Body of pancreas (tissue), 4 donors: ENCODE measurements around the gene SPTSSA. TPM values are rescaled to one million over a fixed set of nuclear protein-coding genes. Genes with fewer than 3 reads are reported as not detected.

Experiments
- ATAC-seq: fragments of 150-250 bp; one replicate; pipeline ENCODE4 v1.9.1; 2016
- DNase-seq, 4 donors: peaks; one replicate each; pipeline ENCODE4 v3.0.0-alpha.2; 2019
- H3K27ac ChIP-seq, 4 donors: fragments of 200-600 bp; sonication (generic); 1 replicate in 3 of 4; 2 replicates in 1 of 4; pipeline versions ENCODE4 v1.5.1 to v1.6.1; 2016 to 2019; ENCODE audit warnings: mild to moderate bottlenecking in 1 of 4, mixed read lengths in 1 of 4, moderate library complexity in 1 of 4
- H3K27me3 ChIP-seq, 2 donors: fragments of 200-600 bp; sonication (generic); one replicate each; pipeline ENCODE4 v1.6.0; 2016; ENCODE audit warnings: mild to moderate bottlenecking in 1 of 2
- H3K36me3 ChIP-seq, 2 donors: fragments of 200-600 bp; sonication (generic); replicated peaks in 1 of 2; 2 replicates each; pipeline ENCODE4 v1.5.1; 2016; ENCODE audit warnings: low read depth in 2 of 2; ENCODE audit not compliant: insufficient read depth in 1 of 2
- H3K4me1 ChIP-seq: fragments of 200-600 bp; sonication (generic); one replicate; pipeline ENCODE4 v1.6.0; 2016
- H3K4me3 ChIP-seq, 2 donors: fragments of 200-600 bp; sonication (generic); 1 replicate in 1 of 2; 2 replicates in 1 of 2; pipeline ENCODE4 v1.5.1; 2016 to 2019
- H3K9me3 ChIP-seq, 3 donors: fragments of 200-600 bp; sonication (generic); 1 replicate in 2 of 3; 2 replicates in 1 of 3; pipeline ENCODE4 v1.5.1; 2016
- CTCF ChIP-seq, 7 experiments: fragments of 450-650 bp in 4 of 7; fragments of 200-600 bp in 3 of 7; sonication (generic) in 3 of 7; IDR thresholded peaks; one replicate each; pipeline ENCODE4 v1.5.1; 2016 to 2019; ENCODE audit warnings: antibody characterized with exemption in 7 of 7
- POLR2A ChIP-seq, 3 donors: fragments of 450-650 bp; IDR thresholded peaks; one replicate each; pipeline ENCODE4 v1.6.1; 2016; ENCODE audit warnings: antibody characterized with exemption in 3 of 3, mild to moderate bottlenecking in 2 of 3
- WGBS, 2 donors: methylation state at CpG; one replicate each; pipeline ENCODE4 v1.1.5; 2017; 5-methylcytosine and 5-hydroxymethylcytosine counted together
- intact Hi-C: fragments of 100-400 bp; cut with DNase I; formaldehyde crosslinking; loops from one replicate; pipeline ENCODE4 v1.15.1; 2023
- total RNA-seq, 2 donors: library from RNA; depleted of rRNA; stranded (reverse); fragments of >200 nt; gene quantifications; one replicate each; pipeline ENCODE4 v1.1.0, GENCODE V29; 2016

Gene SPTSSA
- total RNA-seq, 2 donors from 2014 or later = 10.5 to 14.5 TPM

DNA sequence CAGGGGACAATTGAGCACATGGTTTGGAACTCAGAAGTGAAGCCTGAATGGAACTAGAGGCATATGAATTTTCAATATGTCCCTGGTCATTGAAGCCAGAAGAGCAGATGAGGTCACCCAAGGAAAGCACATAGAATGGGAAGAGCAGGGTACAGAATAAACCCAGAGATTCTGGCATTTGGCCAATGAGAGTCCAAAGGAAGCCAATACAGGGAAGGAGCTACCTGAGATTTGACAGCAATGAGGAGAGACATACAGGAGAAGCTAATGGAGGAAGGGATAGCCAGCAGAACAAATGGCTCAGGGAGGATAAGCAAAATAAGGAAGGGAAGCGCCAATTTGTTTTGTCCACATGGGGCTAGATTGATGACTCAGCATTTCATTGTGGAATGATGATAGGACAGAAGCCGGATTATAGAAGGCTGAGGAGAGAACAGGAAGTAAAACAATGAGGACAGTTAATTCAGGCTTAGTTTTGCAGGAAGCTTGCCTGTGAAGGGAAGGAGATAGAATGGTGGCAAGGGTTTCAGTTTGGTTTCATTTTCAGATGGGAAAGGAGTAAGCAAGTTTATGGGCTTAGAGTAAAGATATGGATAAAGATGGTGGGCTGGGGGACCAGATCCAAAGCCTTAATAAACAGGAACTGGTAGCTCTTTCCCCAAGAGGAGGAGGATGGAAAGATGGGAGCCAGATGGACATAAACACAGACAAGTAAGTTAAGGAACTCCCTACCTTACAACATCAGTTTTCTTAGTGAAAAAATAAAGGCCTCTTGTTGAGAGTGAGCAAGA lies 3.2 kb upstream of the SPTSSA start:
- TF ChIP-seq POLR2A (IDR thresholded peaks at IDR 0.05) (no peak), CTCF (IDR thresholded peaks at IDR 0.05) (no peak)
- no peaks in the 10 kb centered on the region for H3K36me3 ChIP-seq
- ATAC-seq = no peak
- no peaks in the 10 kb centered on the region for H3K27me3 ChIP-seq
- H3K4me3 ChIP-seq = no peak overlapping the region
- DNase-seq = no peak
- peaks cover 15% of the 10 kb centered on the region for H3K4me1 ChIP-seq
- intact Hi-C loops = no loop called here
- H3K27ac ChIP-seq = no peak overlapping the region
- 47 to 59% methylated on average over 2 of the region's 2 CpGs for WGBS, 2 donors
- H3K9me3 ChIP-seq = no peaks in the 10 kb centered on the region

DNA sequence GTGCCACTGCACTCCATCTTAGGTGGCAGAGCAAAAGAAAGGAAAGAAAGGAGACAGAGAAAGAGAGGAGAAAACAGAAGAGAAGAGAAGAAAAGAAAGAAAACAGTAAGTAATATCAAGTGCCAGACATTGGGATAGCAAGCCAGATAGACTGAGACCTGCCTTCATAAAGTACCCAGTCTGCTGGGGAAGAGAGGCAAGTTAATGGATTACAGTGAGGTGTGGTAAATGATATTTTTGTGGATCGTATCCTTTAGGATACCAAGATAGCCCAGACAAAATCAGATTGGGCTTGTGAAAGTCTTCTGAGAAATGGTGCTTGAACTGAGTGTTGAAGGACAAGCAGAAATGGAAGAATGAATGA lies 1.5 kb upstream of the SPTSSA start:
- Histone ChIP-seq H3K27me3 (no peaks in the 10 kb centered on the region), H3K4me3 (no peak overlapping the region), H3K27ac (no peak overlapping the region), H3K4me1 (peaks cover 24% of the 10 kb centered on the region), H3K9me3 (no peaks in the 10 kb centered on the region), H3K36me3 (no peaks in the 10 kb centered on the region)
- 76 to 81% methylated on average over 1 of the region's 1 CpG for WGBS, 2 donors
- ATAC-seq = no peak
- TF ChIP-seq POLR2A (IDR thresholded peaks at IDR 0.05) = no peak
- no peak for TF ChIP-seq CTCF (IDR thresholded peaks at IDR 0.05)
- intact Hi-C loops = no loop called here
- DNase-seq = no peak

DNA sequence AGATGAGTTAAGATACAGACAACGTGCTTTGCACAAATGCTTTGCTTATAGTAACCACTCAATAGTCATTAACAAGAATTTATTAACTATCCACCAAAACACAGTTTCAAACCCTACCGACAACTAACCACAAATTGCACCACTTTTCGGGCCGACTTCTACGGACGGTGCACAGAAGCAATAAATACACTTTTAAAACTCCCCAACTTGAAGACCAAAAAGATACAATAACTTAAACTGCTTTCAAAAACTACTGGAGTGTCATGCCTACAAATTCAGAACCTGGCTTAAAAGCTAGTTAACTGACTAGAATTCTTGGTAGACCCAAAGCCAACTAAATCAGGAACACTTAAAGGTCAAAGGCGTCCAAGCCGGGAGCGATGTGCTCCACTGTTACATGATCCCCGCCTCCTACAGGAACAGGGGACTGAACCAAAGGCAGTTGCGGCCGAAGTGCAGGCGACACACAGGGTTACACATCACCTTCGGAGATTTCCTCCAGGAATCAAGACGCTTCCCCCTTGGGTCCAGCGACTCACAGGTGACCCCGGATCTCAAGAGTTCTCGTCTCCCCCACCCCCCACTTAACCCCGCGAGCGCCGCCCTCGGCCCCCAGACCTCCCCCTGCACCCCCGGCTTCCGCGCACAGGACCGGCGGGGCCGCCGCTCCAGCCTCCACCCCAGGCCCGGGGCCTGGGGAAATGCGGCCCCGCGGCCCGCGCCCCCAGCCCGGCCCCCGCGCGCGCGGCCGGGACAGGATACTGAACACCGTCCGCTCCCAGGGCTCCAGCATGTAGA lies 507 bp downstream of the SPTSSA start:
- ATAC-seq (peak; percentile 45), DNase-seq (peak; percentile 58 to 67 (median 64))
- H3K27ac ChIP-seq = peak overlapping the region; percentile 84 to 93 (median 91)
- 0 to 1% methylated on average over 9 to 34 of the region's 45 CpGs for WGBS, 2 donors
- H3K9me3 ChIP-seq = no peaks in the 10 kb centered on the region
- H3K36me3 ChIP-seq = no peaks in the 10 kb centered on the region
- intact Hi-C loops = no loop called here
- H3K4me3 ChIP-seq = peak overlapping the region; percentile 29 to 61
- TF ChIP-seq POLR2A (IDR thresholded peaks at IDR 0.05) (no peak), CTCF (IDR thresholded peaks at IDR 0.05) (no peak)
- peaks cover 24% of the 10 kb centered on the region for H3K4me1 ChIP-seq
- H3K27me3 ChIP-seq = no peaks in the 10 kb centered on the region

- DNase-seq (no peak), ATAC-seq (no peak)
- Histone ChIP-seq H3K9me3 (no peaks in the 10 kb centered on the region), H3K36me3 (no peaks in the 10 kb centered on the region), H3K4me3 (peak overlapping the region; percentile 6 to 29), H3K4me1 (peaks cover 24% of the 10 kb centered on the region), H3K27ac (peak overlapping the region in 3 of 4 donors; percentile 90 to 93 (median 92)), H3K27me3 (no peaks in the 10 kb centered on the region)
- TF ChIP-seq CTCF (IDR thresholded peaks at IDR 0.05) (no peak), POLR2A (IDR thresholded peaks at IDR 0.05) (no peak)
- intact Hi-C loops = no loop called here
- 9 to 10% methylated on average over 2 of the region's 2 CpGs for WGBS, 2 donors
Measured at GRCh38 chr14:34460841-34461240, 1.2 kb downstream of the SPTSSA start.
